ENCODE results near the gene CD276. TPM values are rescaled to one million over a fixed set of nuclear protein-coding genes. Genes with fewer than 3 reads are reported as not detected.
"Not testable (repeated sequence)": the region's sequence is repeated elsewhere in the genome, so short reads cannot be mapped to it uniquely, and the experiment has no call there.

The CD276 gene
- total RNA-seq: 1 to 10 TPM; 2.6 to 3.1 TPM

GRCh38 chr15:73683777-73684580 lies at the start of gene CD276:
CD276 (plus strand) TSS chr15:73684383; CDS start chr15:73699640, 15,257 bp downstream.
- ChIA-PET CTCF (interaction anchor here (0.6 to 2.7 kb wide), 5 partner anchors 12 to 48 kb away, joined by 3 to 10 read pairs (median 9); no protein-coding TSS in a partner anchor), POLR2A (interaction anchor here (0.8 kb wide), 1 partner anchor 13 kb away, joined by 11 read pairs; no protein-coding TSS in a partner anchor)

GRCh38 chr15:73637527-73637926 lies 46.7 kb upstream of the CD276 start:
- POLR2A ChIA-PET: interaction anchor here (0.9 kb wide), 1 partner anchor 59 kb away, joined by 3 read pairs; no protein-coding TSS in a partner anchor
- CTCF ChIA-PET: interaction anchor here (0.6 to 8.4 kb wide), 9 partner anchors 8 to 373 kb away, joined by 4 to 90 read pairs (median 8); no protein-coding TSS in a partner anchor

- POLR2A ChIA-PET: not testable (repeated sequence)
- CTCF ChIA-PET: interaction anchor here (1.0 kb wide), 1 partner anchor 60 kb away, joined by 3 read pairs; no protein-coding TSS in a partner anchor
These were observed 44.7 kb upstream of the CD276 start for GRCh38 chr15:73639464-73639863.

- POLR2A ChIA-PET: no interaction called here
These were observed 36.7 kb upstream of the CD276 start for GRCh38 chr15:73647259-73648013.

GRCh38 chr15:73648014-73648295 lies 36.2 kb upstream of the CD276 start:
- ChIA-PET CTCF (no interaction called here), POLR2A (no interaction called here)

More at GRCh38 chr15:73647259-73648013, 36.7 kb upstream of the CD276 start:
- CTCF ChIA-PET: no interaction called here

- POLR2A ChIA-PET: no interaction called here
- CTCF ChIA-PET: no interaction called here
These were observed 33.6 kb upstream of the CD276 start for GRCh38 chr15:73650416-73651126.

GRCh38 chr15:73654659-73655058 lies 29.5 kb upstream of the CD276 start:
- CTCF ChIA-PET: no interaction called here
- POLR2A ChIA-PET: no interaction called here

GRCh38 chr15:73655724-73656123 lies 28.5 kb upstream of the CD276 start:
- POLR2A ChIA-PET: no interaction called here

GRCh38 chr15:73658645-73659044 lies 25.5 kb upstream of the CD276 start:
- ChIA-PET POLR2A (no interaction called here), CTCF (no interaction called here)

More at GRCh38 chr15:73655724-73656123, 28.5 kb upstream of the CD276 start:
- CTCF ChIA-PET: no interaction called here

- ChIA-PET CTCF (interaction anchor here (0.6 to 0.7 kb wide), 2 partner anchors 146 to 1106 kb away, joined by 3 read pairs; no protein-coding TSS in a partner anchor), POLR2A (no interaction called here)
These were observed 23.7 kb upstream of the CD276 start for GRCh38 chr15:73660455-73660854.

GRCh38 chr15:73674587-73674986 lies 9.6 kb upstream of the CD276 start:
- POLR2A ChIA-PET: no interaction called here
- CTCF ChIA-PET: no interaction called here

GRCh38 chr15:73677146-73677607 lies 7.0 kb upstream of the CD276 start:
- ChIA-PET CTCF (interaction anchor here (0.8 to 5.2 kb wide), 12 partner anchors 9 to 71 kb away, joined by 3 to 79 read pairs (median 5); no protein-coding TSS in a partner anchor), POLR2A (no interaction called here)

GRCh38 chr15:73677733-73678132 lies 6.5 kb upstream of the CD276 start:
- CTCF ChIA-PET: interaction anchor here (0.8 to 5.2 kb wide), 11 partner anchors 8 to 71 kb away, joined by 3 to 79 read pairs (median 5); no protein-coding TSS in a partner anchor
- POLR2A ChIA-PET: no interaction called here

- ChIA-PET POLR2A (interaction anchor here (0.6 kb wide), 1 partner anchor 1429 kb away, joined by 3 read pairs; no protein-coding TSS in a partner anchor), CTCF (interaction anchor here (0.8 to 5.2 kb wide), 5 partner anchors 19 to 59 kb away, joined by 3 to 79 read pairs (median 7); no protein-coding TSS in a partner anchor)
These were observed 5.7 kb upstream of the CD276 start for GRCh38 chr15:73678498-73678897.

GRCh38 chr15:73679180-73679579 lies 5.0 kb upstream of the CD276 start:
- ChIA-PET CTCF (interaction anchor here (0.8 to 5.2 kb wide), 3 partner anchors 18 to 45 kb away, joined by 3 to 79 read pairs (median 7); no protein-coding TSS in a partner anchor), POLR2A (interaction anchor here (0.6 kb wide), 1 partner anchor 1429 kb away, joined by 3 read pairs; no protein-coding TSS in a partner anchor)

GRCh38 chr15:73679964-73680363 lies 4.2 kb upstream of the CD276 start:
- POLR2A ChIA-PET: no interaction called here
- CTCF ChIA-PET: interaction anchor here (1.9 to 5.2 kb wide), 2 partner anchors 18 to 44 kb away, joined by 7 to 79 read pairs; no protein-coding TSS in a partner anchor

GRCh38 chr15:73680549-73680948 lies 3.6 kb upstream of the CD276 start:
- CTCF ChIA-PET: interaction anchor here (5.2 kb wide), 1 partner anchor 17 kb away, joined by 79 read pairs; no protein-coding TSS in a partner anchor
- POLR2A ChIA-PET: no interaction called here

GRCh38 chr15:73681063-73681462 lies 3.1 kb upstream of the CD276 start:
- CTCF ChIA-PET: interaction anchor here (5.2 kb wide), 1 partner anchor 17 kb away, joined by 79 read pairs; no protein-coding TSS in a partner anchor
- POLR2A ChIA-PET: no interaction called here
